Germinal center (tissue), 1 donor: ENCODE measurements around the gene KCNT2.
"Not testable (repeated sequence)": the region's sequence is repeated elsewhere in the genome, so short reads cannot be mapped to it uniquely, and the experiment has no call there.

Experiments
- DNase-seq: peaks from one replicate; pipeline ENCODE4 v3.0.0; 2012; ENCODE audit warnings: mixed read lengths, low spot score

The KCNT2 gene

DNA sequence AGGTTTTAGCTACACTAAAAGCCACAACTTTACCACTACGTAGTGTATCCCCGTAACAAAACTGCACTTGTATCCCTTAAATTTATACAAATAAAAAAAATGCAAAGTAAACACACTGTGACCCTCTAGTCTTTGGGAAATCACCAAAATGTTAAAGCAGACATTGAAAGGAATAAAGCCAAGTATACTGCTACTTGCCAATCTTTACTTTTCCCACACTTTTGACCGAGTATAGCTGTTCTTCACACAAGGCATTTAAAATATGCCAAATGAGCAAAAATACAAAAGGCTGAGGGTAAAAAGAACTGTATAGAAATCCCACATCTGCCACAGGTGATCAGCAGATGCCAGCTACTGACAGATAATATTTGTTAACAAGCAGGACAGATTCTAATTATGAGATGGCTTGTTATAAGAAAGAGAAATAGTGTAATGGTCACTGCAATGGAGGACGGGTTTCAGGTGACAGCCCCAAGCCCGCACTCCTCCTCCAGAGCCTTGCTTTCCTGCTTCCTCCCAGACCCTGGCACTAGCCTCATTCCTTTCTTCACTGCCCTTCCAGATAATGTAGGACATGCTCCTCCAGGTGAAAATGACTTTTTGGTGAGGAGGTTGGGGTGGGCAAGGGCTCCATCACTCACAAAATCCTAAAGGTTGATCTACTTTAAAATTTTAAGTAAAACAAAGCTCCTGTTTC lies 18.1 kb downstream of the KCNT2 start:
- no peak for DNase-seq

DNA sequence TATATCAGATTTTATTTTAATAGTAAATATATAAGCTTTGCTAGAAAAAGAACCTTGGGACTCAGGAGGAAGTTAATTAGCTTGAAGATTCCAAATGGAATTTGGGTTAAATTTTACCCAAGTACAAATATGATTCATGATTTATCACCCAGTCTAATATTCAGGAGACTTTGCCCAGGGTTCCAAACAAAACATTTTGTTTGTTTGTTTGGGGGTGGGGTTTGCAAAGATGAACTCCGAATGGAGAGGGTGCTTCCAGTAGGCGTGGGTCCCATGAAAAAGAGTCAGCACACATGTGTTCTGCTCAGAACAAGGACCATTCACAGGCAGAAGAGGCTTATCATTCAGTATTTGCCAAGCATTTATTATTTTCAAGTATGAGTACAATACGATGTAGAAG lies 23.5 kb downstream of the KCNT2 start:
- DNase-seq: no peak

DNA sequence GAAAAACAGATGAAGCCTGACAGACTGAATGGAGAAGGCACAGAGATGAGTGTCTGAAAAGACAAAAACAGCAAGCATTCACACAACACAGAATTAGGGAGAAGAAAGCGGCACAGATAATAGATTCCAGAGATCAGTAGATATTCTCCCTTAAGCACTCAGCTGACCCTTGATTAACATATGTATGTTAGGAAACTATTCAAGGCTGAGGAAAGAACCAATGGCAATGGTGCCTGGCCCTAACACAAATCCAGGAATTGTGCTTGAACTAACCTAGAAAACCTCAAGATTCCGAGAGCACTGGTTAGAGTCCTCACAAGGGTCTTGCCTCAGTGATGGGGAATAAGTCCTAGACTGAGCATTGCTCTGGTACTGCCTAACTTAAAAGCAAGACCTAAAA lies 30.9 kb downstream of the KCNT2 start:
- no peak for DNase-seq

DNA sequence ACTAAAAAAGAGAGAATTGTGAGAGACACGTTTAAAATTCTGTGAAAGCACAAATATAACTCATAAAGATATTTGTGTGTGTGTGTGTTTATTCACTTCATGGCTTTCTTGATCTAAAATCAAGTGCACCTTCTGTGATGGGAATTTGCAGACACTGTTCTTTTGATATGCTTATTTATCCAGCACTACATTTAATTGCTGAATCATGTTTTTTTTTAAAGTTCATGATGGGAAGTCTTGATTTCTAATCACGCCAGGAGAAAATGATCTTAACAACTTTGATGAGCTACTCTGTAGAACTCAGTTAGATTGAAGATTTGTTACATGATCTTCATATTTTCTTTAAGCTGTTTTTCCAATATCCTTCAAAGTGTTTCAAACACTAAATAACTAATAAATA lies 35.0 kb downstream of the KCNT2 start:
- DNase-seq: no peak

DNA sequence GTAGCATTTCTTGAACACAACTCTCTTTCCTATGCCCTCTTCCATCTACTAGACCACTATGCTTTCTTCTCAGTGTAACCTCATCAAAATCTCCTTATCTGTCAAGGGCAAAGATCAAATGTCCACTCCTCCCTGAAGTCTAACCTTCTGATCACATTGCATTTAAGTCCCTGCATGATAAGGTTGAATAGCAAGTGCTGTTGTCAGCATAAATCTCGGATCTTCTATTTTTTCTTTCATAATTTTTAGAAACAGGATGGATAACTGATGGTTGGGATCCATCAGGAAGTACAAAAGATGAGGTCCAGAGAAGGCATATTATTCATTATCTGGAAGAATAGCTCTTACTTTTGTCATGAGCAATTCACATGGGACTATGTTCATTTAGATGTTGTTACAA lies 41.0 kb downstream of the KCNT2 start:
- DNase-seq: no peak

DNA sequence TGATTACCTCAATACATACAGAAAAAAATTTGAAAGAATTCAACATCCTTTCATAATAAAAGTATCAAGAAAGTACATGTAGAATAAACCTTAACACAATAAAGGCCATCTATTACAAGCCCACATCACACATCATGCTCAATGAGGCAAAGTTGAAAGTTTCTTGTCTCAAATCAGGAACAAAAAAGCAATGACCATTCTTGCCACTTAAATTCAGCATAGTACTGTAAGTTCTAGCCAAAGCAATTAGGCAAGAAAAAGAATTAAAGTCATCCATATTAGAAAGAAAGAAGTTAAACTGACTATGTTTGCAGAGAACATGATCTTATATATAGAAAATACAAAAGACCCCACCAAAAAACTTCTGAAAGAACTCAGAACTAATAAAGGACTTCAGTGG lies 44.5 kb downstream of the KCNT2 start:
- no peak for DNase-seq

DNA sequence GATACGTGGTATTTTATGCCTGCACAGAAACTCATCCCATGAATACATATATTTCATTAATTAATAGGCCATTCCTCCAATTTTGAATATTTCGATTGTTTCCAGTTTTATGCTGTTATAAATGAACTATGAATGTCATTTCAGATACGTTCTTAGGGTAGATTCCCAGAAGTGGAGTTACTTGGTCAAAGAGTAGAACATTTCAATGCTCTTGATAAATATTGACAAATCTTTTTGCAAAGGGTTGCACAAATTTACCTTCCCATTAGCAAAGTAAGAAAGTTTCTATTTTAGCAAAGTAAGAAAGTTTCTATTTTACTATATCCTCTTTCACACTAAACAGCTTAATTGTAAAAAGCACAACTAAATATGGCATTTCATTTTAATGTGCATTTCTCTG lies 48.9 kb downstream of the KCNT2 start:
- no peak for DNase-seq

DNA sequence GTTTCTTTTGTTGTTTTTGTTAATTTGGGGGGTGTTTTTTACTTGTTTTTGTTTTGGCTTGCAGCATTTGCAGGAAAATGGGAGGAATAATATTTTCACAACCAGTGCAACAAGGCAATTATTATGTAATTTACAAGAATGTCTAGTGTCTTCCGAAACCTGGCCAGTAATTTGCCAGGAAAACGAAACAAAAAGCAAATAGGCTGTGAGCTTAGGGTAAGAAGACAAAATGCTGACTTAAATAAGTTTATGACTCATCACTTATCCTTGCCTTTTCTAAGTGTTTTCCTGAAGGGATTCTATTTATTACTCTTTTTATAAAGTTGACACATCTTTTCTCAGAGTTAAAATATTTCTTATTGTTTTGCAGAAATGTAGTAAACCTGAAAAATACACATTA lies 49.8 kb downstream of the KCNT2 start:
- DNase-seq: no peak

DNA sequence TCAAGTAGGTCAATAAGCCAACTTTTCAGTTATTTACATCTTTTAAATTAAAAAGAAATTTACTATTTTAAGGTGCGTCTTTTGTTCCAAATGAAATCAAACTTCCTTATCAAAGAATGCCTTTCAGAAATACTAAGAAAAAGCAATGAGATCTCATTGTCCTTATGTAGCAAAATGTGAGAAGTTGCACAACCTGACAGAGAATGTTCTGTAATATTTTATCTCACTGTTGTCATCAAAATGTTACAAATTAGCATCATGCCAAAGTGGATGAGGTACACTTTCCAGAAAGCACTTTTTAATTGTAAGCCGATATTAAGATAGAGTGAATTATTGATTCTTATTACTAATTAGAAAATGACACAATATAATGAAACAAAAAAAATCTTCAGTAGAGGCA lies 50.4 kb downstream of the KCNT2 start:
- no peak for DNase-seq

DNA sequence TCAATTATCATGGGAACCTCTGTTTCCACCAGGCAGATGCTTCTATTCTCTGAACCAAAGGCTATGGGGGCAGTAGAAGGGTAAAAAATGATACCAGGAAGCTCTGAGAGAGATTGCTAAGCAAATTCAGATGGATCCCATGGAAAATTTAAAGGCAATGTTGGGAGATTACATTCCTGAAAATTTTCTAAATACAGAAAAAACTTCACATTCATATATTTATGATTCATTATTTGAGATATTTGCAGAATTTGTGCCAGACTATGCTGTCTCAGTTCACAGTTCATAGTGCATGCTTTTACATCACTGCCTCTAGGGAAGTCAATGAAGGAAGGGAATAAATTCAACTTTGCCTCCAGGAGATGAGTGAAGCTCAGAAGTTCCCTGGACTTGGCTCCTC lies 57.5 kb downstream of the KCNT2 start:
- DNase-seq: no peak

DNA sequence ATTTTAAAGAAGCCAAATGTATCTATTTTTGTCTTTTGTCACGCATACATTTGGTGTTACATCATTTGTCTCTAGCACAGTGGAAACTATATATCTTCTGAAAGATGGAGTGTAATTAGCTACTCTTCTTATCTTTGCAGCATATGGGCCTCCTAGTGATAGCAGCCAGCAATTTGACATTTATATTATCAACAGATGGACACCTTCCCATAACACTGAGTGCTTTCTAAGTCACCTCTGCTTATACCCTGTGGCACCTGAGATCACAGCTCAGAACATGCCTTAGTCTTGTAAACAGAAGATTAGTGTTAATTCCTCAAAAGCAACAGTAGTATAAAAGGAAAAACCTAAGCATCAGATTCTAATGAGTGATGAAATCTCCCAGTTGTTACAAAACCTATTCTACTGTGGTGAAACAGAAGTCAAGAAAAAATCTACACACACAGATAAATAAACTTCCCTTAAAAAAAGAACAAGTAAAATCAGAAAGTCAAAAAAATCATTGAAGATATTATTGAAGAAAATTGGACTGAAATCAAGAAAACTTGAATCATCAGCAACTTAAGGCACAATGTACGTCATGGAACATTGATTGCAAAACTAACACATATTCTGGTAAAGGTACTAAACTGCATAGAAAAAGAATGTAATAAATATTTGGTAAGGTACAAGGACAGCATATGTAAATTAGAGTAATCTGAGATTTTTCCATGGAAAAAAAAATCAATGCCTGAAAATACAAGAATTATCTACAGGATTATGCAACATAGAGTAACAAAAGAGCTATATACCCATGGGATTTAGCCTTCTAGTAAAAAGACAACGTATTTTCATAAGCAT lies 61.7 kb downstream of the KCNT2 start:
- DNase-seq: no peak

DNA sequence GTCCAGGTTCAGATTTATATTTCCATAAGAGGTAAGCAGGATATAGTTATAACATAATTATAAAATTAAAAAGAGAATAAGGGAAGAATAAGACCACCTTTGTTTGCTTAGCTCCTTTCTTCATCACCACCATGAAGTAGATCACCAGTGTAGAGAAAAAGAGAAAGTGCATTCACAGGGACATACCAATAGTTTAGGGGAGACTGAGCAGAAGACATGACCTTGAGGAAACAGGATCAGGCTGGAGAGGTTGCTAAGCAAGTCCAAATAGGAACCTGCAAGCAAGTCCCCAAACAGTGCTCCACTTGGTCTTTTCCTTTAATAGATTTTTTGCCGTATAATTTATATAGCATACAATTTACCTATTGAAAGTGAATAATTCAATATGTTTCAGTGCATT lies 63.0 kb downstream of the KCNT2 start:
- no peak for DNase-seq

DNA sequence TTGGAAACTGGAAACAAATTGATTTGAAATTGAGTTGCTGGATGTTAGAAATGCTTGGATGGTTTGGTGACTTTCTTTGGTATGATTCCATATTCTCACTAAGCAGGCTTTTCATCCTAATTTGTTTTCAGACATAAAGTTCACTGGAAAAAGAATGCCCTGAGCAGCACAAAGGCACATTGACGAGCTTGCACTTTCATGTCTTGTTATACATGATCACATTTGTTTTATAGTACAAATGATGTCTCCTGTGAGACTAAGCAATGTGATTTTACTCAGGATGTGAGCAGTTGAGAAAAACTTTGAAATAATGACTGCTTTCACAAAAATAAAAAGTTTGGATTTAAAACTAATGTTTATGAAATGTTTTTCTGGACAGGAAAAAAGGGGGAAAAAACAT lies 63.6 kb downstream of the KCNT2 start:
- no peak for DNase-seq

DNA sequence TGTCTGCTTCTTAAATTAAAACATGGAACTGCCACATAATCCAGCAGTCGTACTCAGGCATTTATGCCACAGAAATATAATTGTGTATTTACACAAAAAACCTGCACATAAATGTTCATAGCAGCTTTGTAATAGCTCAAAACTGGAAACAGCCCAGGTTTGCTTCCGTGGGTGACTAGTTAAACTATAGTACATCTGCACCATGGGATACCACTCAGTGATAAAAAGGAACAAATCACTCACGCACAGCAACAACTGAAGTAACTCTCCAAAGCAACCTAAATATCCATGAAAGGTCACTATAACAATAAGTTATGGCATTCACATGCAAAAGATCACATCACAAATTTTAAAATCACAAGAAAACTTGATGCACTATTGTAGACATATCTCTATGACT lies 64.4 kb downstream of the KCNT2 start:
- no peak for DNase-seq

DNA sequence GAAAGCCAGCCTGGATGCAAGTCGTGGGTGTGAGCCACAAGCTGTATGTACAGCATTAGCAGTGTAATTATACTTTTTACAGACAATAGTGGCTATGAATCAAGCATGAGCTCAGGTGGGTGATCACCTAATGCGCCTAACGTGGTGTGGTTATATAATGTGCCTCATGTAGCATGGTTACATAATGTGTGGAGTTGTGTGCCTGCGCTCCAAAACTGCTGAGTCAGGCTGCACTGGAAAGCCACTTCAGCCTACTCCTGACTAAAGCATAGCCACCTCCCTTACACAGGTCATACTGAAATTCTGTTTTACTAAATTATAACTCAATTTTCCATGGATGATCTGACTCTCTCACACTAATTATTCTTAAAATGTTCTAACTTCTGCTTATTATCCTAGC lies 69.8 kb downstream of the KCNT2 start:
- DNase-seq: no peak

DNA sequence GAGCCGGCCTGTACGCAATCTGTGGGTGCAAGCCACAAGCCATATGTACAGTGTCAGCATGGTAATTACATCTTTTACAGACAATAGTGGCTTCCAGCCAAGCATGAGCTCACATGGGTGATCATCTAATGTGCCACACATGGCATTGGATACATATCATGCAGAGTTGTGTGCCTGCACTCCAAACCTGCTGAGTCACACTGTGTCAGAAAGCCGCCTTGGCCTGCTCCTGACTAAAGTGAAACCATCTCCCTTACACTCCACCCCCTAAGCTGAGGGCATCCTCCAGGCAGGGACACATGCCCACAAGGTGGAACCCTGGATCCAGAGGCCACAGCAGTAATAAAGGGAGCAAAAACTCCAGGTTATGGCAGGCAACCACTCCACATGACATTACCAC lies 72.5 kb downstream of the KCNT2 start:
- no peak for DNase-seq

DNA sequence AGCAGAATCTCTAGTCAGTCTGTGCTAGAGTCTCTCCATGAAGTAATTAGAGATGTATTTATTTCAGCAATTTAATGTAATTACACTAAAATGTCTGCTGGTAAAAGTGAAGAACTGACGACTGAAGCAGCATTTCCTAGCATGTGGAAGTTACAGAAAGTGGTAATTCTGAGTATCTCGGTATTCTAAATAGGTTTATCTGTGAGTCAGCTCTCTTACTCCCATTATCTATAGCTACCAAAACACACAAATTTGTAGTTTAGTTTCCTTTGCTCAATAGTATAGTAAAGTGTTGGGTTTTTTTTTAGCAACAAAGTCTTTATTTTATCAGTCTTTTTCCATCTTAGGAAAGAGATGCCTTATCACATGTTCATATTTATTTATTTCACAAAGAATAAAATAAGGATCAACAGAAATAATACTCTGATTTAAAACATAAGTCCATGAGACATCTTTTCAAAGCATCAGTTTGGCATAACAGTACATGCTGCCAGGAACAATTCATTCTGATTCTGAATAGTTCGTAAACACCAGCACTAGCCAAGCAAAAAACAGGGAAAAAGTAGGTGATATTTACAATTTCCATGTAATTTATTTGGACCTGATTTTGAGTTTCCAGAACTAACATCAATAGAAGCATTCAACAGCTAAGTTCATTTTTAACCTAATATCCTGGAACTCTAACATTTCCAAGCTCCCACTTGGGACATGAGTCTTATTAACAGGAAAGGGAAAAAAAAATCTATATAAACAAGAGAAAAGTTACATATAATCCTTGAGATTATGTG lies 76.3 kb downstream of the KCNT2 start:
- DNase-seq: no peak

DNA sequence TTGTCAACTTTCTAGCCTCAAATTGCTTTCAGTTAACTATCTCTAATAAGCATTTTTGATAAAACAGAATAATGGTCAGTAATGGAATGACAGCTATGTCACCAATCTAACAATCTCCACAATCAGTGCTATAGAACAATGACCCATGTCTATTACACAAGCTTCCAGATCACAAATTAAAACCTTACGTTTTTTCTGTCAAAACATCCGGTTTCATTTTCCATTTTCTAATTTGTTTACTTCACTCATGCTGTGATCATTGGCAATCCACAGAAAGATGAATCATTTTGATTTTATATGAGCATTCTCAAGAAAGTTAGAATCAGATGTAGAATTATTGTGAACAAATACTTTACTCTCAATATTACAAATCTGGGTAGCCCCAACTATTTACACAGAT lies 80.3 kb downstream of the KCNT2 start:
- DNase-seq: no peak

DNA sequence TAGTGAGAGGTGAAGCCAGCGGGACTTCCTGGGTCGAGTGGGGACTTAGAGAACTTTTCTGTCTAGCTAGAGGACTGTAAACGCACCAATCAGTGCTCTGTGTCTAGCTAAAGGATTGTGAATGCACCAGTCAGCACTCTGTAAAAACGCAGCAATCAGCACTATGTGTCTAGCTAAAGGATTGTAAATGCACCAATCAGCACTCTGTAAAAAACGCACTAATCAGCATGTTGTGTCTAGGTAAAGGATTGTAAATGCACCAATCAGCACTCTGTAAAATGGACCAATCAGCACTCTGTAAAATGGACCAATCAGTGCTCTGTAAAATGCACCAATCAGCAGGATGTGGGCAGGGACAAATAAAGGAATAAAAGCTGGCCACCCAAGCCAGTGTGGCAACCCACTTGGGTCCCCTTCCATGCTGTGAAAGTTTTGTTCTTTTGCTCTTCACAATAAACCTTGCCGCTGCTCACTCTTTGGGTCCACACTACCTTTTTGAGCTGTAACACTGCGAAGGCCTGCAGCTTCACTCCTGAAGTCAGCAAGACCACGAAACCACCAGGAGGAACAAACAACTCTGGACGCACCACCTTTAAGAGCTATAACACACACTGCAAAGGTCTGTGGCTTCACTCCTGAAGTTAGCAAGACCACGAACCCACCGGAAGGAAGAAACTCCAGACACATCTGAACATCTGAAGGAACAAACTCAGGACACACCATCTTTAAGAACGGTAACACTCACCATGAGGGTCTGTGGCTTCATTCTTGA lies 85.5 kb downstream of the KCNT2 start:
- not testable (repeated sequence) for DNase-seq

DNA sequence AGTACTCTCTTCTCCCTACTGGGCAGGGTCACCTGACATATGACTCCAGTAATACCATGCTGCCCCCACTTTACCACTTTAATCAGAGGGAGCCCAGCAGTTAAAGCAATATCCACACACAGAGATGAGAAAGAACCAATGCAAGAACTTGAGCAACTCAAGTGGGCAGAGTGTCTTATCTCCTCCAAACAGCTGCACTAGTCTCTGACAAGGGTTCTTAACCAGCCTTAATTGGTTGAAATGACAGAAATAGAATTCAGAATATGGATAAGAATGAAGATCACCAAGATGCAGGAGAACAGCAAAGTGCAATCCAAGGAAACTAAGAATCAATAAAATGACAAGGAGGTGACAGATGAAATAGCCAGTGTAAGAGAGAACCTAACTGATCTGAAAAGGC lies 91.0 kb downstream of the KCNT2 start:
- DNase-seq: no peak

DNA sequence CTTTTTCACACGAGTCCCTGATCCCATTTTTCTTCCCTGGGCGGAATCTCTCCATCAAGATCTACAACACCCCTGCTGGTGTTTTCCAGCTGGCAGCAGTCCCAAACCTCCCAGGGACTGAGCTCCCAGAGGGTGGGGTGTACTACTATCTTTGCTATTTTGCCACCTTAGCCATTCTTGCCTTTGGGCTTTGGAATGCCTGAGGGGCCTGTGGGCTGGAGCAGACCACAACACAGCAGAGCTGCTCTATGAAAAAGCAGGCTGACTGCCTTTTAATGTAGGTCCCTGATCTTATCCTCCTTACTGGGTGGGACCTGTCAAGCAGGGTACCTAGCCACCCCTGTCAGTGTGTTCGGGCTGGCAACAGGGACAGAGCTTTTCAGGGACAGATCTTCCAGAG lies 91.9 kb downstream of the KCNT2 start:
- DNase-seq: no peak

DNA sequence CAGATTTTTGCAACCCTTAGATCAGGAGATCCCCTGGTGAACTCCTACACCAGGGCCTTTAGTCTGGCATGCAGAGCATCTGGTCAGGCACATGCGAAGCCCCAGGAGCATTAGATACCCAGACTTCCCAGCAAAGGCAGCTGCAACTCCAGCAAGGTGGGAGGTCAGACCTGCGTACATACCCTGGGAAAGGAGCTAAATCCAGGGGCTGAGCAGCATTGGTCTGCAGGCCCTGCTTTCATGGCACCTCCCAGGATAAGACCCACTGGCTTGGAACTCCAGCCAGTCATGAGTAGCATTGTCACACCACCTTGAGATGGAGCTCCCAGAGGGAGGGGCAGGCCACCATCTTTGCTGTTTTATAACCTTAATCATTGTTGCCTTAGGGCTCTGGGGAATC lies 92.3 kb downstream of the KCNT2 start:
- no peak for DNase-seq
